ENCODE results near the gene CLK4.
A peak's percentile ranks its signal among the peaks of the same experiment; 100 is the strongest.

Gene CLK4

DNA sequence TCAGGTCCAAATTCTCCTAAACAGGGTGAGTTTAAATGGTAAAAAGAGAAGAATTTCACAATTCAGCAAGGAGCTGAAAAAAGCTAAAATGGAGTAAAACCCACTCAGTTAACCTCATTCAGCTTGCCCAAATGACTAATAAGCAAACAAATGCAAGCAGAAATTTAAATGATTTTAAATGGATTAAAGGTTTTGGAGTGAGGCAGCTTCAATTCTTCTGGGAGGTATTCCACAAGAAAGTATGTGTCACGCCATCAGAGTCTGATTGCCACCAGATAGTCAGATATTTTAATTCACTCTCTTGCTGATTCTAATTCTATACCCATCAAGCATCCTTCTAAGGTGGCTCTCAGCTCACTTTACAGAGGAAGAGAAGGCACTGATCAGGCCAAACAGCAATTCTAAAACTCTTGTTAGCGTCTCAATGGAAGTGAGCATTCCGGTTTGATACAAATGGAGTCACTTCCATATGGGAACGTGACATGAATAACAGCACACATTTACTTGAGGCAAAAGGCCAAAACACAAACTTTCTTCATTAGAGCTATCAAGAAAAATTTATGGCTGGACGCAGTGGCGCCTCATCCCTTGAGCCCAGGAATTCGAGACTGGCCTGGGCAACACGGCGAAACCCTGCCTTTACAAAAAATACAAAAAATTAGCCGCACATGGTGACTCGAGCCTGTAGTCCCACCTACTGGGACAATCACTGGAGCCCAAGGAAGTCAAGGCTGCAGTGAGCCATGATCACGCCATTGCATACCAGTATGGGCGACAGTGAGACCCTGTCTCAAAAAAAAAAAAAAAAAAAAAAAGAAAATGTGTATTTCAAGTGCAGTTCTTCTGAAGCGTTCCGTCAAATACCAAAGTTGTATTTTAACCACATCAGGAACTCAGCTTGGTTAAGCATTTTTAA lies 2.0 kb downstream of the CLK4 start:
- Mint-ChIP-seq H3K4me3 (peak overlapping the region; percentile 90 to 96), H3K27me3 (no peaks in the 10 kb centered on the region), H3K27ac (no peak overlapping the region), H3K9me3 (peaks cover 2 to 4% of the 10 kb centered on the region in 2 donors), H3K4me1 (peaks cover 21 to 38% of the 10 kb centered on the region in 2 donors), H3K36me3 (peaks cover 12 to 29% of the 10 kb centered on the region in 2 donors)
- ATAC-seq (replicated peaks) (no peak), DNase-seq (no peak)

DNA sequence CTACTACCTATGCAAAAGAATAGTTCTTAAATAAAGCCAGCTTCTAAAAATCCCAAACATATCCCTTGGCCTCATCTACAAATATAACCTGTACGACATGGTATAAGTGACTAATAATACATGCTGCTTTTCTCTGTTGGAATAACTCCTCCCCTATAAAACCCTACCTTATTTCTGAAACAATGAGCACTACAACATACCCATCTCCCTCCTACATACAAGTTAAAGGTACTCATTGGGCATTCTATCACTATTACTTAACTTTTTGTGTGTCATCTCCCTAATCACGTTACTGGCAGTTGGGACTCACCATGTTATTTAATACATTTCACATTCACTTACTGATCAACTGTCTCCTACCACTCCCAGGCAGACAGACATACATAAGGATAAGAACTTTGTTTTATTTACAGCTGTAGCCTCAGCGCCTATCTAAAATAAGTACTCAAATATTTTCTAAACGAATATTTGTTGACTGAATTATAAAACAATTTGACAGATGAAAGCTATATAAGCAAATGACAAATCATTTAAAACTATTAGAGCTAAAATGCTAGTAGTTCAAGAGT lies 4.1 kb downstream of the CLK4 start:
- no peak overlapping the region for H3K4me3 Mint-ChIP-seq

DNA sequence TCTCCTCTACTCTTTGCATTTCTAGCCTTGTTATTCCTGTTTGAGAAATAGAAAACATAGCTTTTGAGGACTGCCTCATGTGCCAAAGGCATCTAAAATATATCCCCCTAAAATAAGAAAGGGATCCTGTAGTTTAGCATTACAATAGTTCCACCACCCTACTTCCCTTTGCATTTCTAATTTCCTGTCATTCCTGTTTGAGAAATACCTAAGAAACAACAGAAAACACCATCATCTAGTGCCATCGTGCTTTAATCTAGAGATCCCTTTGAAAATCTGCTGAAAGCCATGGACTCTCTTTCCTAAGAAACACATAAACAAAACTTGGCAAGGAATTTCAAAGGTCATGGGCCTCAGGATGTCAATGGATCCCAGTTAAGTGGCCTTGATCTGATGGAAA lies 7.5 kb downstream of the CLK4 start:
- H3K27me3 Mint-ChIP-seq, result no peaks in the 10 kb centered on the region
- H3K36me3 Mint-ChIP-seq, result peaks cover 28 to 53% of the 10 kb centered on the region in 2 donors
- DNase-seq, result no peak
- no peak overlapping the region for H3K4me3 Mint-ChIP-seq
- peaks cover 19 to 28% of the 10 kb centered on the region in 2 donors for H3K4me1 Mint-ChIP-seq
- no peak overlapping the region for H3K27ac Mint-ChIP-seq
- H3K9me3 Mint-ChIP-seq, result no peaks in the 10 kb centered on the region
- no peak for ATAC-seq (replicated peaks)

More for the DNA sequence above, 4.1 kb downstream of the CLK4 start:
- Mint-ChIP-seq H3K9me3 (peaks cover 2% of the 10 kb centered on the region in 2 donors), H3K27ac (no peak overlapping the region), H3K27me3 (no peaks in the 10 kb centered on the region), H3K36me3 (peaks cover 23 to 45% of the 10 kb centered on the region in 2 donors), H3K4me1 (peaks cover 24 to 45% of the 10 kb centered on the region in 2 donors)
- no peak for DNase-seq
- no peak for ATAC-seq (replicated peaks)

DNA sequence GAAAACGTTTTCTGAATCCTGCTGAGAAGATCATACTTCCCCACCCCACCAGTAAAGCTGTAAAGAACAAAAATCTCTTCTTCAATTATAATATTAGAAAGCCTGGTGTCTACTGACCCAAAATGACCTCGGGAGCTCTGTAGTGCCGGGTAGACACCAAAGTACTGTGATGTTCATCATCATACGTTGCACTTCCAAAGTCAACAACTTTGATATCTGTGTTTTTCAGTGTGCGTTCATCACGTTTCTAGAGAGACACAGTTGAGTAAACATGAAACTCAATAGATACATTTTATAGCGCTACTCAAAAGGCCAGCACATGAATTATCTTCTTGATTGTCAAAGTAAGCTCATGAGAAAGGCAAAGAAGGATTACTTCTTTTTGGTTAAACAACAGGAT lies 14.6 kb downstream of the CLK4 start:
- peaks cover 3 to 4% of the 10 kb centered on the region in 2 donors for H3K4me1 Mint-ChIP-seq
- ATAC-seq (replicated peaks) (no peak), DNase-seq (no peak)
- no peaks in the 10 kb centered on the region for H3K9me3 Mint-ChIP-seq
- peaks cover 36 to 55% of the 10 kb centered on the region in 2 donors for H3K36me3 Mint-ChIP-seq
- no peak overlapping the region for H3K27ac Mint-ChIP-seq
- H3K27me3 Mint-ChIP-seq, result no peaks in the 10 kb centered on the region
- H3K4me3 Mint-ChIP-seq, result no peak overlapping the region

DNA sequence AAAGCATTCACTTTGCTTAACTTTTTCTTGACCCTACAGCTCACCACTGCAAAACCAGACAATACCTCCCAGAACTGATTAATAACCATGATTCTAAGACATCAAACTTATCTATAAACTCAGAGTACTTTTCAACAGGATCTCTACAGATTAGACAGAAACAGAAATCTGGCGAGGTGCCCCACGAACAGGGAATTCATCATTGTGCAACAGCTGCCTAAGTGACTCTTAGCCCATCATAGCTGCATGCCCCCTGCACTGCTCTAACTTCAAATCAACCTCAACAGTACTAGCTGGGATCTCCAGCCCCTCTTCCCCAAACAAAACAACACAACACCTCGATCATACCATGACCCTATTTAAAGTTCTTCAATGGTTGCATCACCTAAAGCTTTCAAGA lies 20.6 kb downstream of the CLK4 start:
- no peak overlapping the region for H3K4me3 Mint-ChIP-seq
- H3K27ac Mint-ChIP-seq, result no peak overlapping the region
- H3K27me3 Mint-ChIP-seq, result no peaks in the 10 kb centered on the region
- H3K36me3 Mint-ChIP-seq, result peaks cover 33 to 47% of the 10 kb centered on the region in 2 donors
- no peak for ATAC-seq (replicated peaks)
- H3K4me1 Mint-ChIP-seq, result peaks cover 2 to 4% of the 10 kb centered on the region in 2 donors
- DNase-seq, result no peak
- no peaks in the 10 kb centered on the region for H3K9me3 Mint-ChIP-seq

DNA sequence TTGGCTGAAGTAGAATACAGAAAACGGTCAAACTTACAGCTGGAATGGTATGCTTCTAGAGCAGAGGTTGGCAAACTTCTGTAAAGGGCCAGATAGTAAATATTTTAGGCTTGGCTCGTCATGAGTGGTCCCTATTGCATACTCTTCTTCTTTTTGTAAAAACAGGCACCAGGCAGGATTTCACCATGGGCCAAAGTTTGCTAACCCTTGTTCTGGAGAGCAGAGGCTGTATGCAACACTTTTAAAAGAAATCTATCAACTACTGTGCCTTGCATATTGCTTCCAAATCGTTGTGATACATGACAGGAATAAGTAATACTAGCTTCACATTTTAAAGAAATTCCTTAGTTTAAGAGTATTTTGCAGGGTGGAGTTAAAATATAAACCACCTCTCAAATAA lies 21.1 kb downstream of the CLK4 start:
- Mint-ChIP-seq H3K9me3 (no peaks in the 10 kb centered on the region), H3K27me3 (no peaks in the 10 kb centered on the region), H3K4me3 (no peak overlapping the region), H3K36me3 (peaks cover 35 to 47% of the 10 kb centered on the region in 2 donors), H3K27ac (no peak overlapping the region), H3K4me1 (peaks cover 2 to 4% of the 10 kb centered on the region in 2 donors)
- no peak for DNase-seq
- ATAC-seq (replicated peaks), result no peak

DNA sequence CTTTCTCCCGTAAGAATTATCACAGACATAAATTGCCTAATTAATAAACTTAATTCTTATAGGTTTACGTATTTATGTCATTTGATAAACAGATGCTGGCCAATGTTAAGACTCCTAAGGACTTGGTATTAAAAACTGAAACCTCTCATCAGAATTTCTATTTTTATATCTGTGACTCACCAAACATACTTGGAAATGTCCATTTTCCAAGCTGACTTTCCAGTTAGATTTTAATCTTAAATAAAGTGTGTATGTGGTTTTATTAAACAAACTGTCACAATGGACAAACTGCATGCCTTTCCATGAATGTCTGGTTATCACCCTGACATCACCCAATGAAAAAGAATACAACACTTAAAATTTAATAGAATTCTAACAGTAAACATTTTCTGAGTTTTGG lies 24.1 kb downstream of the CLK4 start:
- H3K4me1 Mint-ChIP-seq, result peaks cover 2 to 4% of the 10 kb centered on the region in 2 donors
- H3K27ac Mint-ChIP-seq, result no peak overlapping the region
- ATAC-seq (replicated peaks), result no peak

DNA sequence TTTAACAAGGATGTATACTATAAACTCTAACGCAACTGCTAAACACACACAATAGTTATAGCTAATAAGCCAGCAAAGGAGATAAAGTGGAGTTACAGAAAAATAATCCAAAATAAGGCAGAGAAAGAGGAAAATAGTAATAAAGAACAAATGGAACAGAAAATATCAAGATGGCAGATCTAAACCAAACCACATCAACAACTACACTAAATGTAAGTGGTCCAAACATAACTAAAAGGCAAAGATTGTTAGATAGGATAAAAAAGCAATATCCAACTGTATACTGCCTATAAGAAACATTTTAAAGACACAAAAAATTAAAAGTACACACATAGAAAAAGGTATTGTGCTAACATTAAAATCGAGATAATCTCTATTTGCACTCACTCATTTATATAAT lies 31.1 kb downstream of the CLK4 start:
- Mint-ChIP-seq H3K4me1 (peaks cover 2 to 11% of the 10 kb centered on the region in 2 donors), H3K36me3 (peaks cover 60 to 82% of the 10 kb centered on the region in 2 donors), H3K27me3 (peaks cover 11 to 13% of the 10 kb centered on the region in 2 donors), H3K9me3 (peaks cover 20 to 28% of the 10 kb centered on the region in 2 donors), H3K4me3 (no peak overlapping the region), H3K27ac (no peak overlapping the region)
- ATAC-seq (replicated peaks) (no peak), DNase-seq (no peak)

More for the DNA sequence above, 24.1 kb downstream of the CLK4 start:
- DNase-seq, result no peak
- Mint-ChIP-seq H3K27me3 (no peaks in the 10 kb centered on the region), H3K36me3 (peaks cover 42 to 55% of the 10 kb centered on the region in 2 donors), H3K4me3 (no peak overlapping the region), H3K9me3 (peaks cover 5 to 8% of the 10 kb centered on the region in 2 donors)

DNA sequence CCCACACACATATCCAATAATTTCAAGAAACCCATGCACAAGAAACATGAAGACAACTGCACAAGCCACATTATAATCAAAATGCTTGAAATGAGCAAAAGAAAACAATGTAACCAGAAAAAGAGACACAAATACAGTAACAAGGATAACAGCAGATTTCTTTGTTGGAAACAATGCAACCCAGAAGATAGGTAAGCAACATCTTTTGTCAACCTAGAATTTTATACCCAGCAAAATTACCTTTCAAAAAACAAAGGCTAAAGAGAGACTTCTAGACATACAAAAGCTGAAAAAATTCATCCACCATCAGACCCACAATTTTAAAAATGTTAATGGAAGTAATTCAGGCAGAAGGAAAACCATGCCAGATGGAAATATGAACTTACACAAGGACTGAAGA lies 31.7 kb downstream of the CLK4 start:
- no peak for DNase-seq
- peaks cover 5 to 15% of the 10 kb centered on the region in 2 donors for H3K4me1 Mint-ChIP-seq

DNA sequence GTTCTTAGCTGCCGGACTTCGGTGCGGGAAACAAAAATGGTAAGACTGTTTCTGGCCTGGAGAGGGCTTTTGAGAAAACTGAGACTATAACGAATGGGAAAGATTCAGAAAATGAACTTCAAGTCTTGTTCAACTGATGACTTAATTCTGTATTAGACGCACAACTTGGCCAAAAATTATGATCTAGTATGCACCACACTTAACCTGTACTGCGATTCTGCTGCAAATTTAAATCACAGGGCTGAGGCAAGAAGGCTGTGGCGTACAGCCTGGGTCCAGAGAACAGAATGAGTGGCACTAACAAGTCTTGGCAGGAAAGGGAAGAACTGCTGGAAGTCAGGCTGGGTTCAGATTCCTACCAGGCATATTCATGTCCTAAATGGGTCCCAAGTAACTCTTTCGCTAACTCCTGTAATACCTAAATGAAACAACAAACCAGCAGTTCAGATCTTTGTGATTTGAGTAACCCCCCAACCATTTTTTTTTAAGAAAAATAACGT lies 35.9 kb downstream of the CLK4 start:
- H3K9me3 Mint-ChIP-seq, result peaks cover 16 to 20% of the 10 kb centered on the region in 2 donors
- peaks cover 5 to 28% of the 10 kb centered on the region in 2 donors for H3K4me1 Mint-ChIP-seq
- ATAC-seq (replicated peaks) (no peak), DNase-seq (no peak)
- H3K27me3 Mint-ChIP-seq, result peaks cover 43 to 50% of the 10 kb centered on the region in 2 donors
- H3K4me3 Mint-ChIP-seq, result peak overlapping the region; percentile 77
- peaks cover 36 to 48% of the 10 kb centered on the region in 2 donors for H3K36me3 Mint-ChIP-seq
- H3K27ac Mint-ChIP-seq, result no peak overlapping the region

More for the DNA sequence above, 31.7 kb downstream of the CLK4 start:
- no peak for ATAC-seq (replicated peaks)
- Mint-ChIP-seq H3K27me3 (peaks cover 15 to 17% of the 10 kb centered on the region in 2 donors), H3K36me3 (peaks cover 60 to 80% of the 10 kb centered on the region in 2 donors), H3K27ac (no peak overlapping the region), H3K9me3 (peaks cover 20 to 28% of the 10 kb centered on the region in 2 donors), H3K4me3 (no peak overlapping the region)

DNA sequence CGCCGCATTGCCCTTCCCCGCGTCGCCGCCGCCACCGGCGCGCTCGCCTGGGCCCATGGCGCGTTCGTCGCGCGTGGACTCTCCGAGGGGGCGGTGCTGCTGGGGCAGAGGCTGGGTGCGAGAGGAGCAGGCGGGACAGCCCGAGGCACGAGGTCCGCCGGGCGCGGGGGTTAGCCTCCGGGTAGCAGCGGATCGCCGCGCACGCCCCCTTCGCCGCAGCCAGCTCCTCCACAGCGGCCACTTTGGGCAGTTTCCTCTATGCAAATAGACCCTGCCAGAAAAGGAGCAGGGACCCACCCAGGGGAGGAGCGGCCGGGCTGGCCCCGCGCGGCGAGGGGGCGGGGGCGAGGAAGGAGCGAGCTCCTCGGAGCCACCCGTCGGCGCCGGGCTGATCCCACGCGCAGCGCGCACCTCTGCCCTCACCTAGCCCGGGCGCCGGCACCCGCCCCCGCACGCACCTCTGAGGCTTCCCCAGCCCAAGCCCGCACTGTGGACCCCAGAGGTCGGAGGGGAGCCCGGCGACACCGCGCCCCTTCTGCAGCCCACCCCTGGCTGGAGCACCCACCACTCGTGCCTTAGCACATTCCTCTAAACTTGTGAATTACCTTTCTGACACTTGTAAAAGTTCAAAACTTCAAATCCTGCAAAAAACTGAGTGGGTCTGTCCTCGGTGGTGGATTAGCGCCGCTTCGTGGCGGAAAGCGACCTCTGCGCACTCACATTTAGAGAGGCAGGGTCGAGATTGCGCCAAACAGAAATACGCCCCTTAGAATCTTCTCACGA lies 36.5 kb downstream of the CLK4 start, which contains the start of gene COL23A1:
Gene COL23A1, minus strand, starts transcription at position 253 of the 783 bp plus-strand sequence.
- Mint-ChIP-seq H3K4me1 (peaks cover 5 to 28% of the 10 kb centered on the region in 2 donors), H3K4me3 (peak within 1 kb of the TSS; percentile 77), H3K36me3 (peaks cover 31 to 42% of the 10 kb centered on the region in 2 donors), H3K27me3 (peaks cover 49 to 53% of the 10 kb centered on the region in 2 donors), H3K27ac (no peak within 1 kb of the TSS), H3K9me3 (peaks cover 15% of the 10 kb centered on the region in 2 donors)
- ATAC-seq (replicated peaks) (peak; percentile 71 to 79), DNase-seq (no peak)

DNA sequence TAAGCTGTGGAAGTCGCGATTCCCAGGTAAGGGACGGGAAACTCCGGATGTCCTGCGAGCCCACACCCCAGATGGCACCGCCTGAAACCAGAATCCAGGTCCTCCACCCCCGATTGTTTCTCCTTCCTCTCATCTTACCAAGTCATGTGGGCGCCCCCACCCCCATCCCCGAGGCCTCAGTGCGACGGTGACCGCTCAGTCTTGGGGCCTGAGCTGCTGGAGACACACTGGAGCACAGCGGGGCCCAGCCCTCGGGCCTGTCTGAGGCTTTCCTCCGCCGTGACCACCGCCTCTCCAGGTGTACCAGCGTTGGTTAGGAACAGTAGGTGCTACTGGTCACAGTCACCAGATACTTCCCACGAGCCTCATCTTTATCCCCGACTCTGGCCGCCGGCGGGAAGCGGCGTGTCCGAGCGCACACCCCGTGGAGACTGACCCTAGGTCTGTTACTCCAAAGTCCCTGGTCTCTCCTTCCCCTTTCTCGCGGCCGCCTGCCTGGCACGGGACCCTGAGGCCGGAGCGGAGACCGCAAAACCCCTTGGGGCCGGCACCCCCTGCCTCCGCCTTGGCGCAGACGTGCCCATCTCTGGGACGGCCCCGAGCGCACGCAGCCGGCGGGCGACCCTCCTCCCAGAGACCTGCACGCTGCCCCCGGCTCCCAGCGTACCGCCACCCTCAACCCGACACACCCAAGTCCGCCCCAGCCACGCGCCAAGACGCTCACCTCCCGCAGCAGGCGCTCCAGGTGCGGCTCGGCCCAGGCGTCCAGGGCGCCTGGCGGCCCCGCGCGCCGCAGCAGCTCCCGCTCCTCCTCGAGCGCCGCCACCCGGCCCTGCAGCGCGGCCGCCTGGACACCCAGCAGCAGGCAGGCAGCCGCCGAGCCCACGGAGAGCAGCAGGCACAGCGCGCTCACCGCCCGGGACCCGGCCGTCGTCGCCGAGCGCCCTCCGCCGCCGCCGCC lies 37.4 kb downstream of the CLK4 start:
- Mint-ChIP-seq H3K4me1 (peaks cover 5 to 28% of the 10 kb centered on the region in 2 donors), H3K27ac (no peak overlapping the region), H3K36me3 (peaks cover 23 to 33% of the 10 kb centered on the region in 2 donors), H3K4me3 (peak overlapping the region; percentile 44 to 70), H3K27me3 (peaks cover 49 to 53% of the 10 kb centered on the region in 2 donors), H3K9me3 (peaks cover 7 to 8% of the 10 kb centered on the region in 2 donors)
- ATAC-seq (replicated peaks), result peak; percentile 45 to 55
- no peak for DNase-seq

DNA sequence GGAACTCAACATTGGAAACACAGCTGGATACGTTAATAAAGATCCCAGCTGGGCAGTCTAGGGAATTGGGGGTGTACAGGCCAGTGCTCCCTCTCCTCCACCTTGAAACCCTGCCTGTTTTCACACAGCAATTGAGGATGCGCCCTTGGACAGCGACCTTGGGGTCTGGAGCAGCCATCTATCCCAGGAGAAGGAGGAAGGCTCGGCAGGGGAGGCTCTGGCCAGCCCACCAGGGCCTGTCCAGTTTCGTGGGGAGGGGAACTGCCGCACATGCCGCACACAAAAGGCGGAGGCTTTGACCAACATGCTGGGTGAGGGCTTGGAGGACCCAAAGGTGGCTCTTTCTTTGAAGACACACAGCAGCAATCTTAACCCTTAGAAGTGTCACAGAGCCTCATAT lies 38.1 kb downstream of the CLK4 start:
- peaks cover 16 to 26% of the 10 kb centered on the region in 2 donors for H3K36me3 Mint-ChIP-seq
- H3K27me3 Mint-ChIP-seq, result peaks cover 49 to 53% of the 10 kb centered on the region in 2 donors
- peaks cover 5 to 28% of the 10 kb centered on the region in 2 donors for H3K4me1 Mint-ChIP-seq
- peaks cover 0 to 2% of the 10 kb centered on the region in 2 donors for H3K9me3 Mint-ChIP-seq
- H3K4me3 Mint-ChIP-seq, result no peak overlapping the region
- ATAC-seq (replicated peaks) (no peak), DNase-seq (no peak)
- H3K27ac Mint-ChIP-seq, result no peak overlapping the region

Measured in stimulated activated naive B cell treated with anti-CD40 and anti-IgM and Interleukin-4, amounts not matched to agents 10 μg/mL and 1 μg/mL and 100 μg/mL, for 72 hours (primary cell).